ENCODE results near the gene PSORS1C1. TPM values are rescaled to one million over a fixed set of nuclear protein-coding genes. Genes with fewer than 3 reads are reported as not detected.

PSORS1C1 gene
- polyA plus RNA-seq, 1 donor from 2014 or later: not detected

- Histone ChIP-seq H3K79me2 (replicated peaks; ENCODE audit: insufficient read depth, low read length) (no peaks in the 10 kb centered on the region), H2AFZ (ENCODE audit: low read depth, low read length) (no peak overlapping the region), H3K36me3 (ENCODE audit: insufficient read depth, low read length) (no peaks in the 10 kb centered on the region), H3K9me2 (ENCODE audit: insufficient read depth, low read length) (no peaks in the 10 kb centered on the region), H3K4me3 (ENCODE audit: low read length) (no peak overlapping the region), H3K9me3 (ENCODE audit: low read length) (no peaks in the 10 kb centered on the region), H4K20me1 (ENCODE audit: insufficient read depth) (no peaks in the 10 kb centered on the region), H3K27me3 (ENCODE audit: insufficient read depth, low read depth, low read length) (no peaks in the 10 kb centered on the region), H3F3A (ENCODE audit: insufficient read depth, low read length, poor library complexity, severe bottlenecking) (no peaks in the 10 kb centered on the region), H3K4me2 (ENCODE audit: low read length) (no peak overlapping the region), H3K9ac (ENCODE audit: low read length) (no peak overlapping the region), H3K27ac (ENCODE audit: low read length) (no peak overlapping the region)
- no peak for TF ChIP-seq SMC3 (conservative IDR thresholded peaks at IDR 0.05; ENCODE audit: poor library complexity)
- no peak for TF ChIP-seq TAF1 (IDR thresholded peaks at IDR 0.05; ENCODE audit: low read depth)
- no peak for TF ChIP-seq CTCF (IDR thresholded peaks at IDR 0.05; ENCODE audit: poor library complexity, severe bottlenecking)
- TF ChIP-seq MXI1 (conservative IDR thresholded peaks at IDR 0.05; ENCODE audit: poor library complexity, severe bottlenecking): no peak
- no peak for TF ChIP-seq REST (IDR thresholded peaks at IDR 0.05; ENCODE audit: borderline replicate concordance)
- TF ChIP-seq POLR2AphosphoS5 (IDR thresholded peaks at IDR 0.05): no peak
- no peak for TF ChIP-seq EP300 (conservative IDR thresholded peaks at IDR 0.05; ENCODE audit: poor library complexity, severe bottlenecking)
- TF ChIP-seq EZH2 (IDR thresholded peaks at IDR 0.05; ENCODE audit: borderline replicate concordance, insufficient read depth, low read length, poor library complexity, severe bottlenecking): no peak
- no peak for TF ChIP-seq RAD21 (conservative IDR thresholded peaks at IDR 0.05)
These were observed 16.2 kb downstream of the PSORS1C1 start for GRCh38 chr6:31130751-31131150.

- Histone ChIP-seq H3K79me2 (replicated peaks; ENCODE audit: insufficient read depth, low read length) (no peaks in the 10 kb centered on the region), H2AFZ (ENCODE audit: low read depth, low read length) (no peak overlapping the region), H3K4me3 (ENCODE audit: low read length) (no peak overlapping the region), H3K4me2 (ENCODE audit: low read length) (no peak overlapping the region), H3K9me3 (ENCODE audit: low read length) (no peaks in the 10 kb centered on the region), H3K27me3 (ENCODE audit: insufficient read depth, low read depth, low read length) (no peaks in the 10 kb centered on the region), H3K36me3 (ENCODE audit: insufficient read depth, low read length) (no peaks in the 10 kb centered on the region), H3K9ac (ENCODE audit: low read length) (no peak overlapping the region), H3F3A (ENCODE audit: insufficient read depth, low read length, poor library complexity, severe bottlenecking) (no peaks in the 10 kb centered on the region), H3K9me2 (ENCODE audit: insufficient read depth, low read length) (no peaks in the 10 kb centered on the region), H3K27ac (ENCODE audit: low read length) (no peak overlapping the region), H4K20me1 (ENCODE audit: insufficient read depth) (no peaks in the 10 kb centered on the region)
- TF ChIP-seq CTCF (IDR thresholded peaks at IDR 0.05; ENCODE audit: poor library complexity, severe bottlenecking): no peak
- no peak for TF ChIP-seq RAD21 (conservative IDR thresholded peaks at IDR 0.05)
- TF ChIP-seq SMC3 (conservative IDR thresholded peaks at IDR 0.05; ENCODE audit: poor library complexity): no peak
- TF ChIP-seq MXI1 (conservative IDR thresholded peaks at IDR 0.05; ENCODE audit: poor library complexity, severe bottlenecking): no peak
- TF ChIP-seq EP300 (conservative IDR thresholded peaks at IDR 0.05; ENCODE audit: poor library complexity, severe bottlenecking): no peak
- TF ChIP-seq POLR2AphosphoS5 (IDR thresholded peaks at IDR 0.05): no peak
- no peak for TF ChIP-seq TAF1 (IDR thresholded peaks at IDR 0.05; ENCODE audit: low read depth)
- no peak for TF ChIP-seq REST (IDR thresholded peaks at IDR 0.05; ENCODE audit: borderline replicate concordance)
- no peak for TF ChIP-seq EZH2 (IDR thresholded peaks at IDR 0.05; ENCODE audit: borderline replicate concordance, insufficient read depth, low read length, poor library complexity, severe bottlenecking)
These were observed 17.0 kb downstream of the PSORS1C1 start for GRCh38 chr6:31131595-31131994.
